GM12878 (cell line): ENCODE measurements around the gene TRMT10C. TPM values are rescaled to one million over a fixed set of nuclear protein-coding genes. Genes with fewer than 3 reads are reported as not detected.

Experiments used
- ATAC-seq: fragments of 200-7000 bp; cut with Tn5 transposase; 3 replicates; pipeline ENCODE4 v1.9.1; 2020; ENCODE audit warnings: mild to moderate bottlenecking, moderate library complexity
- BruUV-seq: library from RNA; stranded (reverse); fragments of 400-500 nt; replicated peaks from 2 replicates; lab custom pipeline; 2021; lab: Mats Ljungman, UMichigan
- CTCF ChIA-PET: fragments of 300-600 bp; sonication (Branson Sonifier 250); formaldehyde crosslinking; extraction: SDS; loops from one replicate; lab custom pipeline; 2021; ENCODE audit warnings: inconsistent platforms; lab: Yijun Ruan, JAX
- POLR2A ChIA-PET: fragments of 350-600 bp; formaldehyde crosslinking; extraction: SDS; loops from one replicate; lab custom pipeline; 2021; ENCODE audit warnings: inconsistent platforms; lab: Charles Lee
- RAD21 ChIA-PET: fragments of 300-600 bp; sonication (Branson Sonifier 250); formaldehyde crosslinking; loops from one replicate; lab custom pipeline; 2023; ENCODE audit warnings: antibody characterized with exemption; ENCODE audit not compliant: unreplicated experiment; lab: Charles Lee
- SMC1A ChIA-PET: fragments of 300-600 bp; sonication (Branson Sonifier 250); formaldehyde crosslinking; loops from one replicate; lab custom pipeline; 2023; ENCODE audit not compliant: unreplicated experiment, uncharacterized antibody; lab: Charles Lee
- DNase-seq: peaks from one replicate; pipeline ENCODE4 v3.0.0-alpha.2; 2011; ENCODE audit warnings: low read depth, low spot score
- FAIRE-seq: peaks from 3 replicates; lab custom pipeline; 2011; peaks lifted over from hg19 to GRCh38; lab: Jason Lieb, UNC
- H2AFZ ChIP-seq: 2 replicates; pipeline ENCODE4 v1.6.0; 2011; ENCODE audit warnings: low read depth, low read length, control low read depth; ENCODE audit not compliant: control insufficient read depth
- H3K27ac ChIP-seq: 2 replicates; pipeline ENCODE4 v1.5.1; 2011; ENCODE audit warnings: control low read depth; ENCODE audit not compliant: control insufficient read depth, insufficient read depth
- H3K27me3 ChIP-seq, 2 experiments: replicated peaks in 1 of 2; 2 replicates each; pipeline versions ENCODE4 v1.6.0 to v1.6.1; 2011; ENCODE audit warnings: low read length in 1 of 2; ENCODE audit not compliant: control insufficient read depth in 2 of 2, insufficient read depth in 2 of 2
- H3K36me3 ChIP-seq, 2 experiments: 2 replicates each; pipeline ENCODE4 v1.5.1; 2011; ENCODE audit warnings: low read length in 1 of 2; ENCODE audit not compliant: control insufficient read depth in 2 of 2, insufficient read depth in 2 of 2
- H3K4me1 ChIP-seq: 2 replicates; pipeline ENCODE4 v1.6.1; 2011; ENCODE audit warnings: mild to moderate bottlenecking, low read length, moderate library complexity, mixed read lengths; ENCODE audit not compliant: control insufficient read depth, insufficient read depth
- H3K4me2 ChIP-seq: 2 replicates; pipeline ENCODE4 v1.6.0; 2011; ENCODE audit warnings: control low read depth; ENCODE audit not compliant: control insufficient read depth, insufficient read depth
- H3K4me3 ChIP-seq: fragments of 200-600 bp; sonication (generic); 2 replicates; pipeline ENCODE4 v1.5.1; 2016
- H3K79me2 ChIP-seq: 2 replicates; pipeline ENCODE4 v1.6.0; 2011; ENCODE audit warnings: low read length; ENCODE audit not compliant: control insufficient read depth, insufficient read depth
- H3K9ac ChIP-seq: 2 replicates; pipeline ENCODE4 v1.8.0; 2011; ENCODE audit warnings: low read length, control low read depth, mixed read lengths; ENCODE audit not compliant: control insufficient read depth, insufficient read depth
- H3K9me3 ChIP-seq: replicated peaks from 3 replicates; pipeline ENCODE4 v1.5.1; 2011; ENCODE audit warnings: mild to moderate bottlenecking, low read length; ENCODE audit not compliant: control insufficient read depth, insufficient read depth
- H4K20me1 ChIP-seq: 2 replicates; pipeline ENCODE4 v1.6.0; 2011; ENCODE audit not compliant: control insufficient read depth, insufficient read depth
- ATF2 ChIP-seq: IDR thresholded peaks from 2 replicates; pipeline ENCODE4 v1.6.1; 2012; ENCODE audit warnings: low read length, inconsistent platforms
- BCL11A ChIP-seq: IDR thresholded peaks from 2 replicates; pipeline ENCODE4 v1.6.1; 2011; ENCODE audit warnings: low read depth, low read length
- CHD2 ChIP-seq: IDR thresholded peaks from 2 replicates; pipeline ENCODE4 v1.6.1; 2011; ENCODE audit warnings: low read depth, low read length, improper control_type of control experiment, borderline replicate concordance
- CUX1 ChIP-seq: IDR thresholded peaks from 2 replicates; pipeline ENCODE4 v1.6.1; 2012; ENCODE audit warnings: improper control_type of control experiment, low read depth, low read length; ENCODE audit not compliant: insufficient replicate concordance
- E4F1 ChIP-seq: fragments of 450-650 bp; IDR thresholded peaks from 2 replicates; pipeline ENCODE4 v1.6.1; 2018; ENCODE audit warnings: borderline replicate concordance, mild to moderate bottlenecking; ENCODE audit not compliant: partially characterized antibody
- EGR1 ChIP-seq, 2 experiments: IDR thresholded peaks; 1 replicate in 1 of 2; 2 replicates in 1 of 2; pipeline ENCODE4 v1.6.1; 2011 to 2012; ENCODE audit warnings: low read depth in 2 of 2, low read length in 2 of 2, borderline replicate concordance in 1 of 2, mild to moderate bottlenecking in 1 of 2, moderate library complexity in 1 of 2
- FOS ChIP-seq: IDR thresholded peaks from 3 replicates; pipeline ENCODE4 v1.6.1; 2011; ENCODE audit warnings: borderline replicate concordance; ENCODE audit not compliant: insufficient read length; ENCODE audit errors: extremely low read depth
- HDGF ChIP-seq: fragments of 450-650 bp; IDR thresholded peaks from 2 replicates; pipeline ENCODE4 v1.6.1; 2016; ENCODE audit warnings: antibody characterized with exemption
- MTA3 ChIP-seq: IDR thresholded peaks from 2 replicates; pipeline ENCODE4 v1.6.1; 2012; ENCODE audit warnings: low read length, inconsistent platforms, borderline replicate concordance
- NR2F1 ChIP-seq: fragments of 450-650 bp; conservative IDR thresholded peaks from 2 replicates; pipeline ENCODE4 v1.6.1; 2017; ENCODE audit warnings: mild to moderate bottlenecking
- POLR2AphosphoS5 ChIP-seq: IDR thresholded peaks from 2 replicates; pipeline ENCODE4 v1.6.1; 2011; ENCODE audit warnings: mild to moderate bottlenecking, low read length, inconsistent platforms
- STAT1 ChIP-seq: fragments of 450-650 bp; conservative IDR thresholded peaks from 2 replicates; pipeline ENCODE4 v1.6.1; 2014; ENCODE audit warnings: antibody characterized with exemption, mild to moderate bottlenecking
- TARDBP ChIP-seq: IDR thresholded peaks from 2 replicates; pipeline ENCODE4 v1.6.1; 2016; ENCODE audit warnings: borderline replicate concordance
- TCF3 ChIP-seq: IDR thresholded peaks from 2 replicates; pipeline ENCODE4 v1.6.1; 2012; ENCODE audit warnings: low read depth, mild to moderate bottlenecking, low read length, borderline replicate concordance; ENCODE audit not compliant: insufficient read depth
- WGBS: methylation state at CpG from one replicate; pipeline ENCODE4 v1.1.6; 2016; ENCODE audit warnings: low lambda C conversion rate; ENCODE audit not compliant: insufficient replicate concordance, insufficient coverage; ENCODE audit errors: missing lambda C conversion rate; 5-methylcytosine and 5-hydroxymethylcytosine counted together
- in situ Hi-C: fragments of 300-500 bp; cut with MboI; formaldehyde crosslinking; loops from 9 replicates; pipeline ENCODE4 v1.14.3; 2018; ENCODE audit warnings: mixed read lengths
- intact Hi-C: fragments of 100-400 bp; cut with micrococcal nuclease; formaldehyde crosslinking; loops from one replicate; pipeline ENCODE4 v1.14.2; 2022; ENCODE audit not compliant: unreplicated experiment
- polyA plus RNA-seq, 11 experiments: library from polyadenylated mRNA; depleted of rRNA in 4 of 11; unstranded in 6 of 11; stranded (reverse) in 5 of 11; fragments of >200 nt; fragmentation: Nextera tagmentation in 4 of 11; fragmentation: Illumina TruSeq in 1 of 11; extraction: Ambion mirVana in 4 of 11; extraction: Trizol in 1 of 11; gene quantifications; 1 replicate in 1 of 11; 2 replicates in 10 of 11; pipeline versions ENCODE4 v1.2.1 to v1.2.3, GENCODE V29; 2011 to 2016; ENCODE audit warnings: inconsistent platforms in 2 of 11, missing spikeins in 2 of 11, low read depth in 1 of 11
- total RNA-seq, 4 experiments: library from RNA; depleted of rRNA in 3 of 4; stranded (reverse); fragments of >200 nt in 3 of 4; fragmentation: Illumina TruSeq in 1 of 4; extraction: Trizol in 1 of 4; gene quantifications; 2 replicates each; pipeline versions ENCODE4 v1.2.1 to v1.2.3, GENCODE V29; 2013 to 2021

The TRMT10C gene
- total and polyA plus RNA-seq, 10 of the 15 experiments (the other 5 are each of a cell fraction or from before 2014, with no cell fraction given), result 33.0 to 82.1 (median 47.1) TPM

GRCh38 chr3:101556064-101556463, 5.6 kb upstream of the TRMT10C start (continued):
- no peak for TF ChIP-seq MTA3
- TF ChIP-seq ATF2, result no peak
- TF ChIP-seq STAT1, result no peak
- TF ChIP-seq CHD2, result no peak
- no peak for TF ChIP-seq FOS
- TF ChIP-seq POLR2AphosphoS5, result no peak
- TF ChIP-seq TARDBP, result no peak

- 90% methylated on average over 5 of the region's 6 CpGs for WGBS
- CTCF ChIA-PET, result no interaction called here
- peaks cover 2% of the 10 kb centered on the region for H3K4me1 ChIP-seq
- no peak overlapping the region for H3K4me2 ChIP-seq
- BruUV-seq, result no TSS peak
- H2AFZ ChIP-seq, result no peak overlapping the region
- H3K9me3 ChIP-seq, result no peaks in the 10 kb centered on the region
- in situ Hi-C loops (no loop called here), intact Hi-C loops (loop anchor here (10.0 kb wide), 1 partner anchor 183 kb away; no protein-coding TSS in a partner anchor)
- POLR2A ChIA-PET, result no interaction called here
- peaks cover 0 to 14% of the 10 kb centered on the region in 2 experiments for H3K36me3 ChIP-seq
- H3K27ac ChIP-seq, result no peak overlapping the region
- FAIRE-seq (no peak), ATAC-seq (no peak), DNase-seq (no peak)
- peaks cover 16% of the 10 kb centered on the region for H3K79me2 ChIP-seq
- H3K9ac ChIP-seq, result no peak overlapping the region
- H4K20me1 ChIP-seq, result no peaks in the 10 kb centered on the region
- no peak overlapping the region for H3K4me3 ChIP-seq
- H3K27me3 ChIP-seq, result no peaks in the 10 kb centered on the region
- RAD21 ChIA-PET, result no interaction called here
- SMC1A ChIA-PET, result no interaction called here
- TF ChIP-seq TCF3, result no peak
- TF ChIP-seq HDGF, result no peak
- TF ChIP-seq EGR1 (IDR thresholded peaks at IDR 0.05; ENCODE audit: borderline replicate concordance in 1 of 2, low read depth in 2 of 2, low read length in 2 of 2), result no peak
- no peak for TF ChIP-seq CUX1
- no peak for TF ChIP-seq BCL11A
- TF ChIP-seq E4F1, result no peak
- TF ChIP-seq NR2F1, result no peak
These were observed 6.1 kb downstream of the TRMT10C start for GRCh38 chr3:101567528-101568317.
